T-cell (primary cell): ENCODE measurements around the gene RFC2. TPM values are rescaled to one million over a fixed set of nuclear protein-coding genes. Genes with fewer than 3 reads are reported as not detected.
"Not testable (repeated sequence)": the region's sequence is repeated elsewhere in the genome, so short reads cannot be mapped to it uniquely, and the experiment has no call there.

Source experiments
- ATAC-seq, 4 experiments: fragments of 200-7000 bp in 3 of 4; fragments of 150-1000 bp in 1 of 4; cut with Tn5 transposase; replicated peaks in 1 of 4; 1 replicate in 3 of 4; 2 replicates in 1 of 4; pipeline ENCODE4 v1.10.0; 2021; ENCODE audit warnings: moderate library complexity in 3 of 4, mild to moderate bottlenecking in 2 of 4, moderate number of reproducible peaks in 1 of 4
- CTCF ChIA-PET, 2 donors: fragments of 300-600 bp; sonication (Branson Sonifier 250); formaldehyde crosslinking; loops; one replicate each; lab custom pipeline; 2022; ENCODE audit warnings: antibody characterized with exemption in 2 of 2; lab: Charles Lee
- POLR2A ChIA-PET, 2 donors: fragments of 300-600 bp; sonication (Branson Sonifier 250); formaldehyde crosslinking; loops; one replicate each; lab custom pipeline; 2022; ENCODE audit warnings: antibody characterized with exemption in 2 of 2; lab: Charles Lee
- DNase-seq, 35 experiments: peaks; one replicate each; pipeline versions ENCODE4 v3.0.0 to v3.0.0-alpha.2; 2013 to 2023
- H3K27ac ChIP-seq: one replicate; pipeline ENCODE4 v1.5.1; 2013; ENCODE audit warnings: low read length
- H3K27me3 ChIP-seq, 2 experiments: replicated peaks in 1 of 2; 1 replicate in 1 of 2; 2 replicates in 1 of 2; pipeline versions ENCODE4 v1.6.1 to v1.7.0; 2013; ENCODE audit warnings: low read length in 1 of 2, mixed read lengths in 1 of 2; ENCODE audit not compliant: control insufficient read depth in 2 of 2, insufficient read depth in 2 of 2; ENCODE audit errors: extremely low read depth in 1 of 2
- H3K36me3 ChIP-seq, 2 donors: 1 replicate in 1 of 2; 2 replicates in 1 of 2; pipeline versions ENCODE4 v1.6.1 to v1.7.0; 2013; ENCODE audit warnings: low read length in 1 of 2; ENCODE audit not compliant: control insufficient read depth in 2 of 2, insufficient read depth in 1 of 2; ENCODE audit errors: extremely low read depth in 1 of 2
- H3K4me1 ChIP-seq, 2 experiments: 1 replicate in 1 of 2; 2 replicates in 1 of 2; pipeline versions ENCODE4 v1.6.1 to v1.7.0; 2013; ENCODE audit warnings: low read length in 2 of 2, mixed read lengths in 1 of 2; ENCODE audit not compliant: insufficient read depth in 2 of 2, control insufficient read depth in 1 of 2; ENCODE audit errors: extremely low read depth in 1 of 2
- H3K4me3 ChIP-seq, 2 donors: 1 replicate in 1 of 2; 2 replicates in 1 of 2; pipeline versions ENCODE4 v1.5.1 to v1.7.0; 2013; ENCODE audit warnings: mild to moderate bottlenecking in 2 of 2, low read length in 1 of 2, moderate library complexity in 1 of 2; ENCODE audit not compliant: control insufficient read depth in 1 of 2; ENCODE audit errors: extremely low read depth in 1 of 2
- H3K9me3 ChIP-seq: 2 replicates; pipeline ENCODE4 v1.7.0; 2013
- H3K27ac Mint-ChIP-seq, 2 donors: one replicate each; pipeline ENCODE4 v1.8.0; 2020 to 2021; ENCODE audit warnings: mild to moderate bottlenecking in 2 of 2, mixed read lengths in 2 of 2
- H3K27me3 Mint-ChIP-seq, 2 donors: one replicate each; pipeline ENCODE4 v1.8.0; 2021 to 2022; ENCODE audit warnings: mixed read lengths in 2 of 2
- H3K36me3 Mint-ChIP-seq: one replicate; pipeline ENCODE4 v1.8.0; 2021; ENCODE audit warnings: mixed read lengths
- H3K4me1 Mint-ChIP-seq, 3 donors: one replicate each; pipeline ENCODE4 v1.8.0; 2020 to 2022; ENCODE audit warnings: mixed read lengths in 3 of 3, mild to moderate bottlenecking in 1 of 3
- H3K4me3 Mint-ChIP-seq, 3 donors: one replicate each; pipeline ENCODE4 v1.8.0; 2020 to 2022; ENCODE audit warnings: mild to moderate bottlenecking in 3 of 3, mixed read lengths in 3 of 3, moderate library complexity in 3 of 3
- H3K9me3 Mint-ChIP-seq, 3 donors: one replicate each; pipeline ENCODE4 v1.8.0; 2020 to 2022; ENCODE audit warnings: mixed read lengths in 3 of 3
- WGBS: methylation state at CpG from one replicate; pipeline ENCODE4 v1.1.5; 2013; ENCODE audit warnings: missing lambda C conversion rate; ENCODE audit not compliant: insufficient coverage; 5-methylcytosine and 5-hydroxymethylcytosine counted together
- total RNA-seq, 35 experiments: library from RNA in 6 of 35; stranded (reverse) in 6 of 35; fragments of 120-200 nt in 1 of 35; gene quantifications; one replicate each; pipeline versions ENCODE4 v1.2.1 to v1.2.4 and lab custom pipeline; 2013 to 2026

Gene RFC2
- total RNA-seq, 5 donors from 2014 or later (not counting 1 experiment from before 2014, with no cell fraction given) = 13.3 to 17.6 (median 14.8) TPM

GRCh38 chr7:74228951-74229900, 25.0 kb downstream of the RFC2 start:
- Histone ChIP-seq H3K9me3 (no peaks in the 10 kb centered on the region), H3K27ac (no peak overlapping the region), H3K36me3 (peaks cover 4 to 22% of the 10 kb centered on the region in 2 donors), H3K4me1 (no peaks in the 10 kb centered on the region), H3K4me3 (no peak overlapping the region), H3K27me3 (no peaks in the 10 kb centered on the region)
- ATAC-seq (no peak), DNase-seq (no peak)
- no peaks in the 10 kb centered on the region for H3K9me3 Mint-ChIP-seq
- H3K4me3 Mint-ChIP-seq = no peak overlapping the region
- peaks cover 22% of the 10 kb centered on the region for H3K36me3 Mint-ChIP-seq
- H3K27ac Mint-ChIP-seq = peak overlapping the region in 1 of 2 donors; percentile 46
- 94% methylated on average over 5 of the region's 9 CpGs for WGBS
- POLR2A ChIA-PET = no interaction called here
- CTCF ChIA-PET = interaction anchor here in 1 of 2 donors (0.7 kb wide), 1 partner anchor 9 kb away, joined by 3 read pairs; no protein-coding TSS in a partner anchor
- H3K27me3 Mint-ChIP-seq = no peaks in the 10 kb centered on the region
- peaks cover 0 to 15% (median 4%) of the 10 kb centered on the region in 3 donors for H3K4me1 Mint-ChIP-seq

- Mint-ChIP-seq H3K4me3 (no peak overlapping the region), H3K27ac (peak overlapping the region; percentile 43 to 56), H3K4me1 (peaks cover 0 to 15% (median 4%) of the 10 kb centered on the region in 3 donors), H3K36me3 (peaks cover 23% of the 10 kb centered on the region), H3K27me3 (no peaks in the 10 kb centered on the region), H3K9me3 (no peaks in the 10 kb centered on the region)
- ATAC-seq = no peak
- WGBS = 44% methylated on average over 2 of the region's 5 CpGs
- no peaks in the 10 kb centered on the region for H3K4me1 ChIP-seq
- CTCF ChIA-PET = interaction anchor here in 1 of 2 donors (0.6 kb wide), 1 partner anchor 16 kb away, joined by 4 read pairs; no protein-coding TSS in a partner anchor
- H3K36me3 ChIP-seq = peaks cover 4 to 11% of the 10 kb centered on the region in 2 donors
- no peak for DNase-seq
- H3K4me3 ChIP-seq = no peak overlapping the region
- H3K27me3 ChIP-seq = no peaks in the 10 kb centered on the region
- H3K9me3 ChIP-seq = no peaks in the 10 kb centered on the region
- H3K27ac ChIP-seq = no peak overlapping the region
- POLR2A ChIA-PET = interaction anchor here in 1 of 2 donors (0.5 to 0.7 kb wide), 2 partner anchors 17 to 1391 kb away, joined by 6 to 7 read pairs; partner anchors contain the start of gene LAT2
Observed at GRCh38 chr7:74226633-74227032, 27.6 kb downstream of the RFC2 start.

- CTCF ChIA-PET = no interaction called here
- H3K9me3 ChIP-seq = no peaks in the 10 kb centered on the region
- 93% methylated on average over 4 of the region's 12 CpGs for WGBS
- H3K27me3 Mint-ChIP-seq = no peaks in the 10 kb centered on the region
- H3K4me1 Mint-ChIP-seq = peaks cover 0 to 10% (median 4%) of the 10 kb centered on the region in 3 donors
- ATAC-seq (no peak), DNase-seq (no peak)
- no peak overlapping the region for H3K4me3 ChIP-seq
- H3K9me3 Mint-ChIP-seq = no peaks in the 10 kb centered on the region
- H3K36me3 Mint-ChIP-seq = peaks cover 16% of the 10 kb centered on the region
- H3K27me3 ChIP-seq = no peaks in the 10 kb centered on the region
- POLR2A ChIA-PET = no interaction called here
- H3K27ac ChIP-seq = no peak overlapping the region
- no peaks in the 10 kb centered on the region for H3K4me1 ChIP-seq
- H3K36me3 ChIP-seq = peaks cover 4 to 7% of the 10 kb centered on the region in 2 donors
- no peak overlapping the region for H3K27ac Mint-ChIP-seq
- no peak overlapping the region for H3K4me3 Mint-ChIP-seq
Observed at GRCh38 chr7:74225400-74225799, 28.8 kb downstream of the RFC2 start.

DNA sequence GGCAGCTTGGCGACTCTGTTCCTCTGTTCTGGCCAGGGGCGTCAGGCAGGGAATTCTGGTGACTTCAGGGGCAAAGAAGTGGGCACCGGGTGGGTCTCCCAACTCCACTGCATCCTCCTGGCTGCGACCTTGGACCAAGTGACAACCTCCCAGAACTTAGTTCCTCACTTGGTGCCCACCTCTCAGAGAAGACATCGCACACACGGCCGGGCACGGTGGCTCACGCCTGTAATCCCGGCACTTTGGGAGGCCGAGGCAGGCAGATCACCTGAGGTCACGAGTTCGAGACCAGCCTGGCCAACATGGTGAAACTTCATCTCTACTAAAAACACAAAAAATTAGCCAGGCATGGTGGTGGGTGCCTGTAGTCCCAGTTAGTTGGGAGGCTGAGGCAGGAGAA, 29.3 kb downstream of the RFC2 start:
- ATAC-seq, POLR2A ChIA-PET, CTCF ChIA-PET, H3K36me3 ChIP-seq, H3K9me3 ChIP-seq, H3K4me1 ChIP-seq, H3K4me3 ChIP-seq, H3K4me1 Mint-ChIP-seq, H3K9me3 Mint-ChIP-seq, DNase-seq, H3K27ac ChIP-seq, H3K4me3 Mint-ChIP-seq, H3K27ac Mint-ChIP-seq, H3K27me3 ChIP-seq, H3K27me3 Mint-ChIP-seq: not testable (repeated sequence)
- H3K36me3 Mint-ChIP-seq = peaks cover 16% of the 10 kb centered on the region
- WGBS = 98% methylated on average over 4 of the region's 13 CpGs

GRCh38 chr7:74224511-74224832, 29.7 kb downstream of the RFC2 start:
- H3K4me1 Mint-ChIP-seq = peaks cover 0 to 9% (median 4%) of the 10 kb centered on the region in 3 donors
- Histone ChIP-seq H3K4me1 (no peaks in the 10 kb centered on the region), H3K4me3 (no peak overlapping the region), H3K36me3 (peaks cover 0 to 7% of the 10 kb centered on the region in 2 donors), H3K9me3 (no peaks in the 10 kb centered on the region), H3K27me3 (no peaks in the 10 kb centered on the region), H3K27ac (no peak overlapping the region)
- DNase-seq = no peak
- no peaks in the 10 kb centered on the region for H3K9me3 Mint-ChIP-seq
- no peaks in the 10 kb centered on the region for H3K27me3 Mint-ChIP-seq
- H3K36me3 Mint-ChIP-seq = peaks cover 15% of the 10 kb centered on the region
- ATAC-seq = no peak
- ChIA-PET CTCF (no interaction called here), POLR2A (no interaction called here)
- H3K4me3 Mint-ChIP-seq = no peak overlapping the region
- no peak overlapping the region for H3K27ac Mint-ChIP-seq
- WGBS = 97% methylated on average over 12 of the region's 12 CpGs

DNA sequence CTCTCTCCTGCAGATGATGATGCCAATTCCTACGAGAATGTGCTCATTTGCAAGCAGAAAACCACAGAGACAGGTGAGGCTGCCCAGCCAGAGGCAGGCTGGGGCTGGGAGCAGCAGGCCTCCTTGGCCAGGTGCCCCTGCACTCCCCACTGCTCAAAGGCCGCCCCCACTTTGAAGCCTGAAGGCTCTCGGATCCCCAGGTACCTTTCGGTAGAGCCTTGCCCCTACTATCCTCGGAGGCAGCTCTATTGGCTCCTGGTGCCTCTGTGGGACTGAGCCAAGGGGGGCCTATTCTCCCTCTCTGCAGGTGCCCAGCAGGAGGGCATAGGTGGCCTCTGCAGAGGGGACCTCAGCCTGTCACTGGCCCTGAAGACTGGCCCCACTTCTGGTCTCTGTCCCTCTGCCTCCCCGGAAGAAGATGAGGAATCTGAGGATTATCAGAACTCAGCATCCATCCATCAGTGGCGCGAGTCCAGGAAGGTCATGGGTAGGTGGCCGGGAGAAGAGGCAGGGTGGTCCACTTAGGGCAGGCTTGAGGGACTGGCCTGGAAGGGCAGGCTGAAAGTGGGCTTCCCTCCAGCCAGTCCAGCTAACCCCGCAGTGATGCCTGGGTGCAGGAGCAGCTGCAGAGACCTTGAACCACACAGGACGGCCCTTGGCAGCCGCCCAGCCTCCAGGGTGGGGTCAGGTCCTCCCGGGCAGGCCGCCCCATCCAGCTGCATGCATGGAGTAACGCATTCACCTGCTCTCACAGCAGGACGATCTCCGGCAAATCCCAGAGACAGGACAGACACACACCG, 30.3 kb downstream of the RFC2 start:
- ChIA-PET POLR2A (no interaction called here), CTCF (interaction anchor here in 1 of 2 donors (1.6 kb wide), 1 partner anchor 18 kb away, joined by 3 read pairs; no protein-coding TSS in a partner anchor)
- Histone ChIP-seq H3K36me3 (peaks cover 0 to 3% of the 10 kb centered on the region in 2 donors), H3K27me3 (no peaks in the 10 kb centered on the region), H3K9me3 (no peaks in the 10 kb centered on the region), H3K27ac (no peak overlapping the region), H3K4me3 (no peak overlapping the region), H3K4me1 (no peaks in the 10 kb centered on the region)
- DNase-seq (no peak), ATAC-seq (no peak)
- H3K27ac Mint-ChIP-seq = no peak overlapping the region
- H3K4me1 Mint-ChIP-seq = peaks cover 0 to 7% (median 4%) of the 10 kb centered on the region in 3 donors
- 88% methylated on average over 13 of the region's 18 CpGs for WGBS
- H3K36me3 Mint-ChIP-seq = peaks cover 10% of the 10 kb centered on the region
- no peaks in the 10 kb centered on the region for H3K27me3 Mint-ChIP-seq
- H3K9me3 Mint-ChIP-seq = no peaks in the 10 kb centered on the region
- H3K4me3 Mint-ChIP-seq = no peak overlapping the region
